GM12875 (cell line): ENCODE measurements around the gene BACE2.

ENCODE experiments used
- H3K4me3 ChIP-seq: one replicate; pipeline ENCODE4 v1.5.1; 2011; ENCODE audit warnings: low read depth, low read length, control low read depth
- CTCF ChIP-seq: IDR thresholded peaks from 2 replicates; pipeline ENCODE4 v1.5.1; 2011; ENCODE audit warnings: low read depth, mild to moderate bottlenecking, control low read depth, inconsistent platforms, low read length, moderate library complexity, borderline replicate concordance; ENCODE audit not compliant: insufficient read depth

The BACE2 gene

DNA sequence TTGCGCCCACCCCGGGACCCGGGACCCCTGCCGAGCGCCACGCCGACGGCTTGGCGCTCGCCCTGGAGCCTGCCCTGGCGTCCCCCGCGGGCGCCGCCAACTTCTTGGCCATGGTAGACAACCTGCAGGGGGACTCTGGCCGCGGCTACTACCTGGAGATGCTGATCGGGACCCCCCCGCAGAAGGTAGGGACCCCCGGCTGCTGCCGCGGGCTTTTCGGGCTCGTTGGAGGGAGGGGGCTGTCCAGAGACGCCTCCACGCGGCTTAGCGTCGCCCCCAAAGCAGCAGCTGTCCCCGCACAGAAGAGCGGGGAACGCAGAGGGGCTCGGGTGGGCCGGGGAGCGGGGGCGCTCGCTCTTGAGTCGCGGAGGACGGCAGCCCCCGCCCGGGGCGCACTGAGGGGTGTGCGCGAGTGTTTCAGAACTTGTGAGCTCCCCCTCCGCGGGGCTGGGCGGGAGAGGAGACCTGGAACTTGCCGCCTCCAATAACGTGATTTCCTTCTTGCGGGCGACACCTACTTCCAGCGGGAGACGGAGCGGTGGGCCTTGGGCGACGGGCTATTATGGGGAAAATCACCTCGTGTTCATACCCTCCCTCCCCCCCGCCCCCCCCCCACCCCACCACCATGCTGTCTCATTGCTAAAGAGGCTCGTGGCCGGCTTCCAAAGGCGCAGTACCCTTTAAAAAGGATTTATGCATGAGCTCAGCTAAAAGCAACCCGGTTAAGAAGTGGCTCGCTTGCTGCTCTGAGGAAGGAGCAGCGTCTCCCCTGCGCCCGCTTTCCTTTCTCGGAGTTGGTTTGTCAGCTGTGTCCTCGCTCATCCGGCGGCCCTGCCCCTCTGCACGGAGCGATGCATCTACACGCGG lies 664 bp downstream of the BACE2 start:
- no peak overlapping the region for H3K4me3 ChIP-seq
- TF ChIP-seq CTCF, result no peak

DNA sequence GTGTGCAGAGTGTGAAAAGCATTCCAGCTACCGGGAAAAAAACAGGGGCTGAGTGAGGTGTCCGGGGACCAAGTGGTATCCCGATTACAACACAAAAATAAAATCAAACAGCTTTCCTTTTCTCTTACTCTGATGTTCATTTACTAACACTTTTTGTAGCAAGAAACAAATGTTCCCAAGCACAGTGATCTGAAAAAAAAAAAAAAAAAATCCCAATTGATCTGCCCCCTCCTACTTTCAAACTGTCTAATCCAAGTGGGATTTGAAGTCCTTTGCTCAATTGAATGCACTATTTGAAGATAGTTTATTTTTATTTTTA lies 1.3 kb downstream of the BACE2 start:
- no peak overlapping the region for H3K4me3 ChIP-seq
- no peak for TF ChIP-seq CTCF

DNA sequence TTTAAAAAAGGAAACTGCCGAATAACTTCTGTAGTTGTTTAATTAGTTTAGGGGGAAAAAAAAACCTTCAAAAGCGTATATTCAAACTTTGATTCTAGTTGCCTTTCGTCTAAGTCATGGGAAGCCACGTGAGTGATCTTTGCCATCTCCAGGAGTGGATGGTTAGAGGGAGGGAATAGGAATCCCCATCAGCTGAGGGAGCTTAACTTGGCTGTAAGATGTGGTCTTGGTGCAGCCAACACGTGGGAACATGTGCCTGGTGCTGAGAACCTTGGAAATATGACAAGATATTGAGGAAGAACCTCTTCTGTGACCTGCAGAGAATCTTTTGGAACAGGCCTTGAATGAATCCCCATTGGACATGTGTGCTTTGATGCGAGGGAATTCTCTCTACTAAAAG lies 1.7 kb downstream of the BACE2 start:
- no peak for TF ChIP-seq CTCF
- no peak overlapping the region for H3K4me3 ChIP-seq

- TF ChIP-seq CTCF, result peak; percentile 60
- no peak overlapping the region for H3K4me3 ChIP-seq
These were observed 2.5 kb downstream of the BACE2 start for GRCh38 chr21:41170442-41170841.

DNA sequence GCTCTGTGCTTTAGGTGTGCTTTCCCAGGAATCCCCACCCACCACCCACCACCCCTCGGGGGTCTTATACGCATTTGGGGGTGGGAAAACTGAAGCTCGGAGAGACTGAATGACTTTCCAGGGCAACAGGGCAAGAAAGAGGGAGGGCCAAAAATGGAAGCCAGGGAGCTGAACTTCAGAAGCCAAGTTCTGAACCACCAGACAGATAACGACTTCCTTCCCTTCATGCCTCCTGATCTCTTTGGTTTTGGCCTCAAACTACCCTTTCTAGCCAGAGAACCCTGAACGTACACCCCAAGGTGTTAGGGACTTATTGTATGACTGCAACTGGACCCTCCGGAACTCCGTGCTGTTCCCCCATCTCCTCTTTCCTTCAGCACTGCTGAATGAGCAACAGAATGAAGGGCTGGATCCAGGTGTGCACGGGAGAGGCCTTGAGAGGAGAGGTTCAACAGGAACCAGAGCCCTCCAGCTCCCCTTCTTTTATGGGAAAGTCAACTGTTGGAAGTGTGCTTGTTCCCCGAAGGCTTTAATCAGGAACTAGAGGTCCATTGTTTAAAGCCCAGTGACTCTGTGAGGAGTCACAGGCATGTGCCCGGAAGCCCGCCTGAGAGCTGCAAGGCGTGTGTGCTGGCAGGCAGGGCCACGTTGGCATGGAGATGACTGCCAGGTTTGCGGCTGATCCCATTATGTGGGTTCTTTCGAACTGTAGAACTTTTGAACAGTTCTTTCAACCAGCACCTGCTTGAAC lies 3.1 kb downstream of the BACE2 start:
- H3K4me3 ChIP-seq, result no peak overlapping the region
- no peak for TF ChIP-seq CTCF

GRCh38 chr21:41175080-41175479 lies 7.1 kb downstream of the BACE2 start:
- H3K4me3 ChIP-seq, result no peak overlapping the region
- no peak for TF ChIP-seq CTCF

- TF ChIP-seq CTCF, result no peak
- H3K4me3 ChIP-seq, result no peak overlapping the region
These were observed 8.9 kb downstream of the BACE2 start for GRCh38 chr21:41176846-41177245.
